RWPE1 (cell line): ENCODE measurements around the gene EDDM13.

Experiments used
- CTCF ChIA-PET: fragments of 350-600 bp; sonication (Branson Sonifier 250); formaldehyde crosslinking; extraction: SDS; loops from one replicate; lab custom pipeline; 2021; lab: Yijun Ruan, JAX
- POLR2A ChIA-PET: fragments of 400-600 bp; formaldehyde crosslinking; extraction: SDS; loops from one replicate; lab custom pipeline; 2020; ENCODE audit warnings: antibody characterized with exemption; ENCODE audit not compliant: low non-redundant PET; lab: Yijun Ruan, JAX
- DNase-seq: peaks from one replicate; pipeline ENCODE4 v3.0.0; 2012; ENCODE audit warnings: low spot score
- H3K27ac ChIP-seq: fragments of 450-650 bp; 2 replicates; pipeline ENCODE4 v1.5.1; 2017
- TF ChIP-seq, protein P1 (sequence below): fragments of 450-650 bp; conservative IDR thresholded peaks from 2 replicates; pipeline ENCODE4 v1.5.1; 2017; ENCODE audit warnings: low read depth, mild to moderate bottlenecking

EDDM13 gene

DNA sequence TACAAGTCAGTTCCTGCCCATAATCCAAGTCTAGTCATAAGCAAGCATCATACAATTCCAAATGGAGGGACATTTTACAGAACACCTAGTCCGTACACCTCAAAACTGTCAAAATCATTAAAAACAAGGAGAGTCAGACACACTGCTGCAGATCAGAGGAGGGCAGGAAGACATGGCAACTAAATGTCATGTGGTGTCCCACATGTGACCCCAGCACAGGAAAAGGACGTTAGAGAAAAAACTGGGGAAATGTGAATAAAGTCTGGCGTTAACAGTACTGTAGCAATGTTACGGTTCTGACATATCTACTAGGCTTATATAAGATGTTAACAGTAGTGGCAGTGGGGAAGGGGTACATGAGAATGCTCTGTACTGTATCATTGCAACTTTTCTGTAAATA lies 39.8 kb downstream of the EDDM13 start:
- ChIA-PET CTCF (no interaction called here), POLR2A (no interaction called here)
- no peak for DNase-seq
- TF ChIP-seq, protein P1, sequence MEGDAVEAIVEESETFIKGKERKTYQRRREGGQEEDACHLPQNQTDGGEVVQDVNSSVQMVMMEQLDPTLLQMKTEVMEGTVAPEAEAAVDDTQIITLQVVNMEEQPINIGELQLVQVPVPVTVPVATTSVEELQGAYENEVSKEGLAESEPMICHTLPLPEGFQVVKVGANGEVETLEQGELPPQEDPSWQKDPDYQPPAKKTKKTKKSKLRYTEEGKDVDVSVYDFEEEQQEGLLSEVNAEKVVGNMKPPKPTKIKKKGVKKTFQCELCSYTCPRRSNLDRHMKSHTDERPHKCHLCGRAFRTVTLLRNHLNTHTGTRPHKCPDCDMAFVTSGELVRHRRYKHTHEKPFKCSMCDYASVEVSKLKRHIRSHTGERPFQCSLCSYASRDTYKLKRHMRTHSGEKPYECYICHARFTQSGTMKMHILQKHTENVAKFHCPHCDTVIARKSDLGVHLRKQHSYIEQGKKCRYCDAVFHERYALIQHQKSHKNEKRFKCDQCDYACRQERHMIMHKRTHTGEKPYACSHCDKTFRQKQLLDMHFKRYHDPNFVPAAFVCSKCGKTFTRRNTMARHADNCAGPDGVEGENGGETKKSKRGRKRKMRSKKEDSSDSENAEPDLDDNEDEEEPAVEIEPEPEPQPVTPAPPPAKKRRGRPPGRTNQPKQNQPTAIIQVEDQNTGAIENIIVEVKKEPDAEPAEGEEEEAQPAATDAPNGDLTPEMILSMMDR: no peak
- no peak overlapping the region for H3K27ac ChIP-seq

DNA sequence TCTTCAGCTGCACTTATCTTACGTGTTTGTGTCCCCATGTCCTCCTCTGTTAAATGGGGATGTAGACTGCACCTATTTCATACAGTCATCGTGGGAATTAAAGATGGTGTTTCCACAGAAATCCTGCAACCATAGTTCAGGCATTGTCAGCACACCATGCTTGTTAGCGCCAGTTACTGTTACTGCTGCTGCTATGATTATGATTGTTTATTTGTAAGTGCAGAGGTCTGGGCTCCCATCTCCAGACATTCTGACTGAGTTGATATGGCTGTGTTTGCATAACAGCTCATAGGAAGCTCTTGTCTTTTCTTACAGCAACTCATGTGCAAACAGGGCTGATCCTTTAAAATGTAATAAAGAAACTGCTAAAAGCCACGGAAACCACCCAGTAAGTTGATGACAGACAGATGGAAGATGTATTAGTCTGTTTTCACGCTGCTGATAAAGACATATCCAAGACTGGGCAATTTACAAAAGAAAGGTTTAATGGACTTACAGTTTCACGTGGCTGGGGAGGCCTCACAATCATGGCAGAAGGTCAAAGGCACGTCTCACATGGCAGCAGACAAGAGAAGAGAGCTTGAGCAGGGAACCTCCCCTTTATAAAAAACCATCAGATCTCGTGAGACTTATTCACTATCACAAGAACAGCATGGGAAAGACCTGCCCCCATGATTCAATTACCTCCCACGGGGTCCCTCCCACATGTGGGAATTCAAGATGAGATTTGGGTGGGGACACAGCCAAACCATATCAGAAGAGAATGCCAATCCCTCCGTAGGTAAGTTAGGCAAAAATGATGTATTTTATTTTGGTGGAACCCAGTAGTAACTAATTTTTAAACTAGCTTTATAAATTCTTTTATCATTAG lies 40.5 kb downstream of the EDDM13 start:
- POLR2A ChIA-PET: no interaction called here
- H3K27ac ChIP-seq: no peak overlapping the region

DNA sequence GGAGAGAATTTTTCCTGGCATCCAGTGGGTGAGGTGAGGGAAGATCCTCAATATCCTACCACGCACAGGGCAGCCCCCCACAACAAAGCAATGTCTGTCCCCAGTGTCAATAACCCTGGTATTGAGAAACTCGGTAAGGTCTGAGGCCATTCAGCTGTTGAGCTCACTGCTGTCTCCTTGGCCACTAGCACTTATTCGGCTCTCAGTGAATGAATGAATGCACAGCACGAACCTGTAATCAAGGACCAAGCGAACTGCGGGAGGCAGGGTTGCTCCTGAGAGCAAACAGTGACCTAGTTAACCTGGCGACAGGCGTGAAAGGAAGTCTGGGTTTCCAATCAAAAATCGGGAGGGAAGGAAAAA lies 41.5 kb downstream of the EDDM13 start:
- CTCF ChIA-PET: interaction anchor here (1.0 to 1.2 kb wide), 2 partner anchors 61 to 681 kb away, joined by 3 to 8 read pairs; no protein-coding TSS in a partner anchor
- POLR2A ChIA-PET: interaction anchor here (0.7 kb wide), 1 partner anchor 59 kb away, joined by 3 read pairs; no protein-coding TSS in a partner anchor
- peak overlapping the region; percentile 95 for H3K27ac ChIP-seq
- DNase-seq: no peak
- TF ChIP-seq, protein P1: no peak

More for the DNA sequence above, 40.5 kb downstream of the EDDM13 start:
- DNase-seq: no peak
- TF ChIP-seq, protein P1: no peak
- CTCF ChIA-PET: no interaction called here

DNA sequence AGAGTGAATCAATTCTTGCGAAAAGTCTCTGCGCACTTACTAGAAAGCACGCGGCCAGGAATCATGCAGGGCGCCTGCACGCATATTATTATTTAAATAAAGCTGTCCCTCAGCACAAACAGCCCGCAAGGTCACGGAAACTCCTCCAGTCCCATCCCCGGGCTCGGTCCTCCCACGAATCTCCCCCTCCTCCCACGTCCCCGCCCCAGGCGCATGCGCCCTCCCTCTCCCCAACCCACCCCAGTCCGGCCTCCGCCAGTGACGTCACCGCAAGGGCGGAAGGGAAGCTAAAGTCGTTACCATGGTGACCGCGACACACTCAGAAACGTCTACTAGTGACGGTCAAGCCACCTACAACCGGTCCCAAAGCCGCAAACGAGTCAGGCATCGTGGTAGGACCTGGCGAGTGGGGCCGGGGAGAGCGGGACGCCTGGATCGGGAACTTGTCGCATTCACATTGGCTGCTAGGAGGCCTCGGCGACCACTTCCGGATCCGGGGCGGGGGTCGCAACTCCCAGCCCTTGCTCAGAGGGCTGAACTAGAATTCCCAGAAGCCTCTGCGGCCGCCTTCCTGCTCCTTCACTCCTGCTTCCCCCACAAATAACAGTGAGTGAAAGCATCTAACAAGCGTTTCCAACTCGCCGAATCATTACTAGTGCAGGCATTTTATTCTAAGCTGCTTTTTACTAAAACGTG lies 42.0 kb downstream of the EDDM13 start, which contains the start of gene ZSCAN5A:
Gene ZSCAN5A (minus strand): TSS at position 459 of the 696 bp plus-strand sequence. CDS start 89,793 bp downstream, outside the sequence.
- ChIA-PET CTCF (interaction anchor here (1.0 to 1.2 kb wide), 2 partner anchors 61 to 682 kb away, joined by 3 to 8 read pairs; no protein-coding TSS in a partner anchor), POLR2A (interaction anchor here (0.6 to 0.7 kb wide), 3 partner anchors 33 to 219 kb away, joined by 3 to 10 read pairs (median 3); no protein-coding TSS in a partner anchor)
- peak within 1 kb of the TSS; percentile 95 for H3K27ac ChIP-seq
- peak; percentile 99 for DNase-seq
- TF ChIP-seq, protein P1: no peak

DNA sequence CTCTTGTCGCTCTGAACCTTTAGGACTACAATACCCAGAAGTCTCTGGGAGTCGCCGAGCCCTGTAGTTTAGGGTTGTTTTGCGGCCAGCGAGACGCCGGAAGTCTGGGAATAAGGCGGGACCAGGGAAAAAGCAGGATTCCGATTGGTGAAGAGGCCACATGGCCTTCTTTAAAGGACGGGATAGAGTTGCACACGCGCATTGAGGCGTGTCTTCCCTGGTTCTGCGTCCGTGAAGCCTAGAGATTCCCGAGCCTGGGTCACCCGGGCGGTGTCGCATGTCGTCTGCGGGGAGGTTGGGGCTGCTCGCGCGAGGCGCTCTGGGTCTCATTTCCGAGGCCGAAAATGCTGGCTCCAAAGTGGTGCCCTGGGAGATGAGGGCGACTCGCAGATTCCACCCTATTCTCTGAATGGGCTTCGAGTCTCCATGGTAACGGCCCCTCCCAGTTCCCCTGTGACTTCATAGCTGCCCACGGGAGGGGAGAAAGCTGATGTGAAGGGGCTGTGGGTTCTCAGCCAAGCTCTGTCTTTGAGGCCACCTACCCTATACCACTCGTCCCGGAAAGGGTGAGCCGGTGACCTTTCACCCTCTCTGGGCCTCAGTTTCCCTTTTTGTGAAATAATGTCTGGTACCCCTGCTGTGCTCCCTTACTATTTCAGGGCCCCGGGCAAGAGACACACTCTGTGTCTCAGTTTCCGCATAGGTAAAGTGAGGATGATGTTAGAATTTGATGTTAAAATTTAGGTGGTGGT lies 42.7 kb downstream of the EDDM13 start:
- H3K27ac ChIP-seq: peak overlapping the region; percentile 95
- ChIA-PET CTCF (interaction anchor here (1.0 to 1.2 kb wide), 2 partner anchors 62 to 683 kb away, joined by 3 to 8 read pairs; no protein-coding TSS in a partner anchor), POLR2A (interaction anchor here (0.6 kb wide), 2 partner anchors 34 to 220 kb away, joined by 3 to 10 read pairs; no protein-coding TSS in a partner anchor)
- DNase-seq: peak; percentile 99
- TF ChIP-seq, protein P1: no peak
